Uterus (tissue), 2 donors: ENCODE measurements around the gene HPGD.

ENCODE experiments used
- POLR2A ChIP-seq, 2 donors: fragments of 450-650 bp; IDR thresholded peaks; one replicate each; pipeline ENCODE4 v1.6.1; 2016; ENCODE audit warnings: antibody characterized with exemption in 2 of 2, mild to moderate bottlenecking in 1 of 2, moderate library complexity in 1 of 2
- TF ChIP-seq, protein P1 (sequence below), 4 experiments: fragments of 200-600 bp in 2 of 4; fragments of 450-650 bp in 2 of 4; sonication (generic) in 2 of 4; IDR thresholded peaks; one replicate each; pipeline ENCODE4 v1.5.1; 2016 to 2019; ENCODE audit warnings: antibody characterized with exemption in 4 of 4, mild to moderate bottlenecking in 2 of 4, moderate library complexity in 1 of 4

DNA sequence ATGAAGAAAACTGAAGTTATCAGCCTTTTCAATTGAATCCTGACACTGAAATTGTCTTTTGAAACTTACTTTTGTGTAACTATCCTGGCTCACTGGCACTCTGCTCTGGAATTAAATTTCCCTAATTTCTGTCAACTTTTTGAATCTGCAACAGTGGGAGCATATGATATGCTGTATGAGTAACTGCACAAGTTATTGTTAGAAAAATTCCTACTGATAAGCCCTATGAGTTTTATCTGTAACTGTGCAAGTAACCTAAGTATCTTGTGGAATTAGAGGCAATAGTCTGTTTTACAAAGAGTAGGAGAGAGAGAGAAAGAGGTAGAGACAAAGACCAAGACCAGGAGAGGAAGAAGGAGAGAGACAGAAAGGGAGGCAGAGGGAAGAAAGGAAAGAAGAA, 9.2 kb upstream of the HPGD start:
- TF ChIP-seq, protein P1, sequence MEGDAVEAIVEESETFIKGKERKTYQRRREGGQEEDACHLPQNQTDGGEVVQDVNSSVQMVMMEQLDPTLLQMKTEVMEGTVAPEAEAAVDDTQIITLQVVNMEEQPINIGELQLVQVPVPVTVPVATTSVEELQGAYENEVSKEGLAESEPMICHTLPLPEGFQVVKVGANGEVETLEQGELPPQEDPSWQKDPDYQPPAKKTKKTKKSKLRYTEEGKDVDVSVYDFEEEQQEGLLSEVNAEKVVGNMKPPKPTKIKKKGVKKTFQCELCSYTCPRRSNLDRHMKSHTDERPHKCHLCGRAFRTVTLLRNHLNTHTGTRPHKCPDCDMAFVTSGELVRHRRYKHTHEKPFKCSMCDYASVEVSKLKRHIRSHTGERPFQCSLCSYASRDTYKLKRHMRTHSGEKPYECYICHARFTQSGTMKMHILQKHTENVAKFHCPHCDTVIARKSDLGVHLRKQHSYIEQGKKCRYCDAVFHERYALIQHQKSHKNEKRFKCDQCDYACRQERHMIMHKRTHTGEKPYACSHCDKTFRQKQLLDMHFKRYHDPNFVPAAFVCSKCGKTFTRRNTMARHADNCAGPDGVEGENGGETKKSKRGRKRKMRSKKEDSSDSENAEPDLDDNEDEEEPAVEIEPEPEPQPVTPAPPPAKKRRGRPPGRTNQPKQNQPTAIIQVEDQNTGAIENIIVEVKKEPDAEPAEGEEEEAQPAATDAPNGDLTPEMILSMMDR (IDR thresholded peaks at IDR 0.05), result no peak
- TF ChIP-seq POLR2A (IDR thresholded peaks at IDR 0.05), result no peak
